ENCODE data around the gene SLN.

SLN gene

GRCh38 chr11:107695446-107695845 is 16.4 kb downstream of the SLN start (continued):
- no peak for TF ChIP-seq CSDC2 (CRISPR knock-in tag; IDR thresholded peaks at IDR 0.05)
- TF ChIP-seq ARNTL (CRISPR knock-in tag; IDR thresholded peaks at IDR 0.05; ENCODE audit: borderline replicate concordance, low read depth): no peak
- TF ChIP-seq POU6F1 (CRISPR knock-in tag; IDR thresholded peaks at IDR 0.05; ENCODE audit: borderline replicate concordance, low read depth): no peak

GRCh38 chr11:107691000-107691750 is 20.7 kb downstream of the SLN start:
- ATAC-seq: peak; percentile 55
- no peak for TF ChIP-seq ARNTL (CRISPR knock-in tag; IDR thresholded peaks at IDR 0.05; ENCODE audit: borderline replicate concordance, low read depth)
- TF ChIP-seq ISL1 (CRISPR knock-in tag; IDR thresholded peaks at IDR 0.05): peak; percentile 81
- no peak for TF ChIP-seq OSR1 (CRISPR knock-in tag; IDR thresholded peaks at IDR 0.05)
- TF ChIP-seq PPARA (CRISPR knock-in tag; IDR thresholded peaks at IDR 0.05; ENCODE audit: borderline replicate concordance): no peak

- TF ChIP-seq ZNF565 (CRISPR knock-in tag; conservative IDR thresholded peaks at IDR 0.05; ENCODE audit: low read depth): no peak
- TF ChIP-seq TSHZ2 (CRISPR knock-in tag; IDR thresholded peaks at IDR 0.05): no peak
- no peak for TF ChIP-seq ESRRG (CRISPR knock-in tag; IDR thresholded peaks at IDR 0.05)
- TF ChIP-seq SNAI2 (CRISPR knock-in tag; IDR thresholded peaks at IDR 0.05): no peak
- TF ChIP-seq BACH2 (CRISPR knock-in tag; IDR thresholded peaks at IDR 0.05; ENCODE audit: borderline replicate concordance): no peak
- peak; percentile 94 for ATAC-seq
These were observed 22.3 kb downstream of the SLN start for GRCh38 chr11:107689317-107690202.

- no peak for ATAC-seq
- TF ChIP-seq ZFP3 (CRISPR knock-in tag; IDR thresholded peaks at IDR 0.05) (no peak), SNAI2 (CRISPR knock-in tag; IDR thresholded peaks at IDR 0.05) (no peak), PATZ1 (CRISPR knock-in tag; IDR thresholded peaks at IDR 0.05; ENCODE audit: borderline replicate concordance) (no peak), ZFP30 (CRISPR knock-in tag; IDR thresholded peaks at IDR 0.05) (no peak), POU6F1 (CRISPR knock-in tag; IDR thresholded peaks at IDR 0.05; ENCODE audit: borderline replicate concordance, low read depth) (no peak), ZNF565 (CRISPR knock-in tag; conservative IDR thresholded peaks at IDR 0.05; ENCODE audit: low read depth) (no peak), CREB5 (CRISPR knock-in tag; IDR thresholded peaks at IDR 0.05; ENCODE audit: low read depth) (no peak), CSDC2 (CRISPR knock-in tag; IDR thresholded peaks at IDR 0.05) (no peak), TSHZ2 (CRISPR knock-in tag; IDR thresholded peaks at IDR 0.05) (no peak), ZC3H10 (CRISPR knock-in tag; IDR thresholded peaks at IDR 0.05) (no peak), CSRNP3 (CRISPR knock-in tag; IDR thresholded peaks at IDR 0.05) (no peak), ESRRG (CRISPR knock-in tag; IDR thresholded peaks at IDR 0.05) (no peak), PPARA (CRISPR knock-in tag; IDR thresholded peaks at IDR 0.05; ENCODE audit: borderline replicate concordance) (no peak), GLIS3 (CRISPR knock-in tag; IDR thresholded peaks at IDR 0.05) (no peak)
These were observed 23.4 kb downstream of the SLN start for GRCh38 chr11:107688322-107688918.
